GM10248 (cell line): ENCODE measurements around the gene NMT1.

Experiments
- CTCF ChIA-PET: fragments of 300-600 bp; sonication (Branson Sonifier 250); formaldehyde crosslinking; extraction: SDS; loops from one replicate; lab custom pipeline; 2021; ENCODE audit warnings: antibody characterized with exemption; lab: Yijun Ruan, JAX
- POLR2A ChIA-PET: fragments of 350-650 bp; sonication (Branson Sonifier 250); formaldehyde crosslinking; extraction: SDS; loops from one replicate; lab custom pipeline; 2020; ENCODE audit warnings: antibody characterized with exemption; lab: Yijun Ruan, JAX
- DNase-seq: peaks from one replicate; pipeline ENCODE4 v3.0.0; 2012; ENCODE audit errors: extremely low spot score
- CTCF ChIP-seq: IDR thresholded peaks from 2 replicates; pipeline ENCODE4 v1.5.1; 2012; ENCODE audit warnings: mild to moderate bottlenecking, low read depth; ENCODE audit errors: extremely low read depth, missing control alignments, control extremely low read depth

Gene NMT1

GRCh38 chr17:45103269-45103795 is 42.2 kb downstream of the NMT1 start:
- no peak for DNase-seq
- no peak for TF ChIP-seq CTCF
- CTCF ChIA-PET = interaction anchor here (1.0 to 6.9 kb wide), 4 partner anchors 9 to 326 kb away, joined by 4 to 87 read pairs (median 4); partner anchors contain the start of gene ACBD4
- POLR2A ChIA-PET = no interaction called here

- ChIA-PET CTCF (interaction anchor here (1.0 to 6.9 kb wide), 4 partner anchors 8 to 327 kb away, joined by 4 to 87 read pairs (median 4); partner anchors contain the start of gene ACBD4), POLR2A (no interaction called here)
- no peak for TF ChIP-seq CTCF
- DNase-seq = no peak
Observed at GRCh38 chr17:45104029-45104428, 42.9 kb downstream of the NMT1 start.

- ChIA-PET CTCF (interaction anchor here (1.1 to 6.9 kb wide), 3 partner anchors 31 to 327 kb away, joined by 4 to 87 read pairs (median 4); partner anchors contain the start of gene ACBD4), POLR2A (no interaction called here)
- no peak for DNase-seq
- no peak for TF ChIP-seq CTCF
Observed at GRCh38 chr17:45104497-45104896, 43.4 kb downstream of the NMT1 start.

- ChIA-PET POLR2A (interaction anchor here (0.6 kb wide), 1 partner anchor 56 kb away, joined by 8 read pairs; no protein-coding TSS in a partner anchor), CTCF (interaction anchor here (1.1 to 6.9 kb wide), 6 partner anchors 8 to 330 kb away, joined by 4 to 87 read pairs (median 4); partner anchors contain the start of gene ACBD4)
- DNase-seq = no peak
- peak; percentile 3 for TF ChIP-seq CTCF
Observed at GRCh38 chr17:45104907-45105624, 43.9 kb downstream of the NMT1 start.

GRCh38 chr17:45106096-45106495 is 45.0 kb downstream of the NMT1 start:
- DNase-seq = no peak
- TF ChIP-seq CTCF = no peak
- ChIA-PET CTCF (interaction anchor here (1.1 to 1.4 kb wide), 4 partner anchors 9 to 331 kb away, joined by 4 to 7 read pairs (median 5); partner anchors contain the start of gene ACBD4), POLR2A (no interaction called here)

- no peak for TF ChIP-seq CTCF
- ChIA-PET CTCF (interaction anchor here (1.1 to 1.4 kb wide), 3 partner anchors 10 to 186 kb away, joined by 5 to 7 read pairs (median 5); partner anchors contain the start of gene ACBD4), POLR2A (no interaction called here)
- no peak for DNase-seq
Observed at GRCh38 chr17:45106582-45106981, 45.5 kb downstream of the NMT1 start.
